ENCODE results near the gene AFF3. TPM values are rescaled to one million over a fixed set of nuclear protein-coding genes. Genes with fewer than 3 reads are reported as not detected.

Gene AFF3
- total RNA-seq, 1 donor from 2014 or later = 7.3 TPM

GRCh38 chr2:99864561-99865553, 277.5 kb downstream of the AFF3 start:
- Mint-ChIP-seq H3K27ac (no peak overlapping the region), H3K4me3 (ENCODE audit: low read depth) (no peak overlapping the region), H3K27me3 (peaks cover 5% of the 10 kb centered on the region), H3K9me3 (ENCODE audit: low read depth) (no peaks in the 10 kb centered on the region), H3K36me3 (ENCODE audit: insufficient read depth) (no peaks in the 10 kb centered on the region), H3K4me1 (ENCODE audit: low read depth) (peaks cover 7% of the 10 kb centered on the region)
- DNase-seq (ENCODE audit: low spot score, unreplicated experiment) = no peak
- TF ChIP-seq, protein P1, sequence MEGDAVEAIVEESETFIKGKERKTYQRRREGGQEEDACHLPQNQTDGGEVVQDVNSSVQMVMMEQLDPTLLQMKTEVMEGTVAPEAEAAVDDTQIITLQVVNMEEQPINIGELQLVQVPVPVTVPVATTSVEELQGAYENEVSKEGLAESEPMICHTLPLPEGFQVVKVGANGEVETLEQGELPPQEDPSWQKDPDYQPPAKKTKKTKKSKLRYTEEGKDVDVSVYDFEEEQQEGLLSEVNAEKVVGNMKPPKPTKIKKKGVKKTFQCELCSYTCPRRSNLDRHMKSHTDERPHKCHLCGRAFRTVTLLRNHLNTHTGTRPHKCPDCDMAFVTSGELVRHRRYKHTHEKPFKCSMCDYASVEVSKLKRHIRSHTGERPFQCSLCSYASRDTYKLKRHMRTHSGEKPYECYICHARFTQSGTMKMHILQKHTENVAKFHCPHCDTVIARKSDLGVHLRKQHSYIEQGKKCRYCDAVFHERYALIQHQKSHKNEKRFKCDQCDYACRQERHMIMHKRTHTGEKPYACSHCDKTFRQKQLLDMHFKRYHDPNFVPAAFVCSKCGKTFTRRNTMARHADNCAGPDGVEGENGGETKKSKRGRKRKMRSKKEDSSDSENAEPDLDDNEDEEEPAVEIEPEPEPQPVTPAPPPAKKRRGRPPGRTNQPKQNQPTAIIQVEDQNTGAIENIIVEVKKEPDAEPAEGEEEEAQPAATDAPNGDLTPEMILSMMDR (IDR thresholded peaks at IDR 0.05; ENCODE audit: unreplicated experiment) = no peak

DNA sequence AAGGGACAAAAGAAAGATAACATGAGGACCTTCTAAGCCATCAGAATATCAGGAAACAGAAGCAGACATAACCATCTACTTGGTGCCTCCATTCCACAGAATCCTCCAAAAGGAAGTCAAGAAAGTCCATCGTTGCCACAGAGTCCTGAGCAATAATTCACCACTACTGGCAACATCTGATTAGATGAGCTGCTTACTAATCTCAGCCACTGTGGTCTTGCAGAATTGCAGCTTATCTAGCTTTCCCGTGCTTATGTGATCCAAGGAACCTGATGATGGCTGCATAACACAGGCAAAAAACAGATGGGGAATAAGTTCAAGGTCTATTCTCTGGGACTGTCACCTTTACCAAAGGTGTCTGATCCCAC, 278.5 kb downstream of the AFF3 start:
- H3K9me3 Mint-ChIP-seq (ENCODE audit: low read depth) = no peaks in the 10 kb centered on the region
- TF ChIP-seq, protein P1 (IDR thresholded peaks at IDR 0.05; ENCODE audit: unreplicated experiment) = no peak
- no peak for DNase-seq (ENCODE audit: low spot score, unreplicated experiment)
- no peaks in the 10 kb centered on the region for H3K36me3 Mint-ChIP-seq (ENCODE audit: insufficient read depth)
- H3K27me3 Mint-ChIP-seq = peaks cover 5% of the 10 kb centered on the region
- H3K27ac Mint-ChIP-seq = no peak overlapping the region
- peaks cover 7% of the 10 kb centered on the region for H3K4me1 Mint-ChIP-seq (ENCODE audit: low read depth)
- H3K4me3 Mint-ChIP-seq (ENCODE audit: low read depth) = no peak overlapping the region

- Mint-ChIP-seq H3K9me3 (ENCODE audit: low read depth) (no peaks in the 10 kb centered on the region), H3K27me3 (peaks cover 5% of the 10 kb centered on the region), H3K36me3 (ENCODE audit: insufficient read depth) (no peaks in the 10 kb centered on the region), H3K4me3 (ENCODE audit: low read depth) (no peak overlapping the region), H3K4me1 (ENCODE audit: low read depth) (peaks cover 7% of the 10 kb centered on the region), H3K27ac (no peak overlapping the region)
- no peak for DNase-seq (ENCODE audit: low spot score, unreplicated experiment)
- TF ChIP-seq, protein P1 (IDR thresholded peaks at IDR 0.05; ENCODE audit: unreplicated experiment) = no peak
These were observed 279.0 kb downstream of the AFF3 start for GRCh38 chr2:99863236-99863902.

GRCh38 chr2:99862566-99862965, 279.8 kb downstream of the AFF3 start:
- TF ChIP-seq, protein P1 (IDR thresholded peaks at IDR 0.05; ENCODE audit: unreplicated experiment) = no peak
- H3K4me1 Mint-ChIP-seq (ENCODE audit: low read depth) = peaks cover 5% of the 10 kb centered on the region
- no peaks in the 10 kb centered on the region for H3K9me3 Mint-ChIP-seq (ENCODE audit: low read depth)
- no peak overlapping the region for H3K4me3 Mint-ChIP-seq (ENCODE audit: low read depth)
- no peak overlapping the region for H3K27ac Mint-ChIP-seq
- no peak for DNase-seq (ENCODE audit: low spot score, unreplicated experiment)
- H3K36me3 Mint-ChIP-seq (ENCODE audit: insufficient read depth) = no peaks in the 10 kb centered on the region
- H3K27me3 Mint-ChIP-seq = no peaks in the 10 kb centered on the region

- Mint-ChIP-seq H3K9me3 (ENCODE audit: low read depth) (no peaks in the 10 kb centered on the region), H3K4me3 (ENCODE audit: low read depth) (no peak overlapping the region), H3K36me3 (ENCODE audit: insufficient read depth) (no peaks in the 10 kb centered on the region), H3K27ac (no peak overlapping the region), H3K27me3 (no peaks in the 10 kb centered on the region), H3K4me1 (ENCODE audit: low read depth) (peaks cover 5% of the 10 kb centered on the region)
- DNase-seq (ENCODE audit: low spot score, unreplicated experiment) = no peak
- TF ChIP-seq, protein P1 (IDR thresholded peaks at IDR 0.05; ENCODE audit: unreplicated experiment) = no peak
These were observed 281.0 kb downstream of the AFF3 start for GRCh38 chr2:99861376-99861760.

All from progenitor cell of endocrine pancreas (in vitro differentiated cells).